ENCODE measurements around the gene LARGE1.

DNA sequence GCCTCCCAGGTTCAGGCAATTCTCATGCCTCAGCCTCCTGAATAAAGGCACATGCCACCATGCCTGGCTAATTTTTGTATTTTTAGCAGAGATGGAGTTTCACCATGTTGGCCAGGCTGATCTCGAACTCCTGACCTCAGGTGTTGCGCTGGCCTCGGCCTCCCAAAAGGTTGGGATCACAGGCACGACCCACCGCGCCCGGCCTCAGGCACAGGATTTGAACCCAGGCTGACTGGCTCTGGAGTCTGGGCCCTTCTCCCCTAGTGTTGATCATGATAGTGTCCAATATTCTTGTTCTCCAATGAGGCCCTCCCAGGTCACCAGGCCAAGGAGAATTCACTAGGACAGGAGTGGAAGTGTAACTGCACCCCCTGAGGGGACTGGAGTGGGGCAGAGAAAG is 401.9 kb downstream of the LARGE1 start:
- TF ChIP-seq, protein P1, sequence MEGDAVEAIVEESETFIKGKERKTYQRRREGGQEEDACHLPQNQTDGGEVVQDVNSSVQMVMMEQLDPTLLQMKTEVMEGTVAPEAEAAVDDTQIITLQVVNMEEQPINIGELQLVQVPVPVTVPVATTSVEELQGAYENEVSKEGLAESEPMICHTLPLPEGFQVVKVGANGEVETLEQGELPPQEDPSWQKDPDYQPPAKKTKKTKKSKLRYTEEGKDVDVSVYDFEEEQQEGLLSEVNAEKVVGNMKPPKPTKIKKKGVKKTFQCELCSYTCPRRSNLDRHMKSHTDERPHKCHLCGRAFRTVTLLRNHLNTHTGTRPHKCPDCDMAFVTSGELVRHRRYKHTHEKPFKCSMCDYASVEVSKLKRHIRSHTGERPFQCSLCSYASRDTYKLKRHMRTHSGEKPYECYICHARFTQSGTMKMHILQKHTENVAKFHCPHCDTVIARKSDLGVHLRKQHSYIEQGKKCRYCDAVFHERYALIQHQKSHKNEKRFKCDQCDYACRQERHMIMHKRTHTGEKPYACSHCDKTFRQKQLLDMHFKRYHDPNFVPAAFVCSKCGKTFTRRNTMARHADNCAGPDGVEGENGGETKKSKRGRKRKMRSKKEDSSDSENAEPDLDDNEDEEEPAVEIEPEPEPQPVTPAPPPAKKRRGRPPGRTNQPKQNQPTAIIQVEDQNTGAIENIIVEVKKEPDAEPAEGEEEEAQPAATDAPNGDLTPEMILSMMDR (IDR thresholded peaks at IDR 0.05): no peak
- TF ChIP-seq POLR2A (IDR thresholded peaks at IDR 0.05): no peak

Data from body of pancreas (tissue), 4 donors.